HepG2 (cell line): ENCODE results near the gene C1orf74. TPM values are rescaled to one million over a fixed set of nuclear protein-coding genes. Genes with fewer than 3 reads are reported as not detected.

ENCODE experiments used
- ATAC-seq: fragments of 200-7000 bp; cut with Tn5 transposase; 3 replicates; pipeline ENCODE4 v1.9.1; 2020; ENCODE audit warnings: mild to moderate bottlenecking, moderate library complexity
- BruUV-seq: library from RNA; stranded (reverse); fragments of 400-500 nt; replicated peaks from 2 replicates; lab custom pipeline; 2021; lab: Mats Ljungman, UMichigan
- CTCF ChIA-PET: fragments of 300-600 bp; formaldehyde crosslinking; extraction: SDS; loops from one replicate; lab custom pipeline; 2021; ENCODE audit warnings: low total read pairs, inconsistent platforms, low intra/inter-chr PET ratio; lab: Yijun Ruan, JAX
- POLR2A ChIA-PET: fragments of 350-600 bp; sonication (Branson Sonifier 250); formaldehyde crosslinking; loops from one replicate; lab custom pipeline; 2020; ENCODE audit warnings: antibody characterized with exemption, inconsistent platforms; lab: Yijun Ruan, JAX
- DNase-seq: peaks from one replicate; pipeline ENCODE4 v3.0.0-alpha.2; 2015; ENCODE audit warnings: low spot score
- FAIRE-seq: peaks from 3 replicates; lab custom pipeline; 2011; peaks lifted over from hg19 to GRCh38; lab: Jason Lieb, UNC
- H2AFZ ChIP-seq: one replicate; pipeline ENCODE4 v1.6.1; 2011; ENCODE audit warnings: low read length, inconsistent platforms
- H3K27ac ChIP-seq: fragments of 300-600 bp; 3 replicates; pipeline ENCODE4 v1.8.0; 2011; ENCODE audit warnings: mixed run types, mild to moderate bottlenecking, mixed read lengths, low read length, inconsistent platforms; ENCODE audit not compliant: insufficient read depth; ENCODE audit errors: extremely low read length
- H3K27me3 ChIP-seq, 2 experiments: fragments of 200-600 bp in 1 of 2; 2 replicates in 1 of 2; 3 replicates in 1 of 2; pipeline versions ENCODE4 v1.6.0 to v1.8.0; 2011; ENCODE audit warnings: low read length in 2 of 2, mild to moderate bottlenecking in 2 of 2, moderate library complexity in 2 of 2, inconsistent platforms in 1 of 2; ENCODE audit not compliant: insufficient read depth in 2 of 2, control insufficient read depth in 1 of 2
- H3K36me3 ChIP-seq, 2 experiments: fragments of 200-600 bp in 1 of 2; replicated peaks in 1 of 2; 2 replicates in 1 of 2; 3 replicates in 1 of 2; pipeline versions ENCODE4 v1.5.1 to v1.8.0; 2011; ENCODE audit warnings: low read length in 2 of 2, inconsistent platforms in 1 of 2; ENCODE audit not compliant: insufficient read depth in 2 of 2, control insufficient read depth in 1 of 2
- H3K4me1 ChIP-seq: 2 replicates; pipeline ENCODE4 v1.5.1; 2012; ENCODE audit warnings: low read length, inconsistent platforms; ENCODE audit not compliant: insufficient read depth
- H3K4me2 ChIP-seq: 2 replicates; pipeline ENCODE4 v1.6.0; 2011; ENCODE audit warnings: low read depth, low read length, inconsistent platforms
- H3K4me3 ChIP-seq, 3 experiments: fragments of 200-600 bp in 1 of 3; sonication (generic), shearing (Covaris generic) in 1 of 3; replicated peaks in 1 of 3; 2 replicates each; pipeline ENCODE4 v1.5.1; 2011 to 2016; ENCODE audit warnings: low read length in 3 of 3, inconsistent platforms in 2 of 3, low read depth in 2 of 3, mild to moderate bottlenecking in 2 of 3, control low read depth in 1 of 3, mixed read lengths in 1 of 3; ENCODE audit not compliant: insufficient read depth in 1 of 3
- H3K79me2 ChIP-seq: one replicate; pipeline ENCODE4 v1.6.1; 2011; ENCODE audit warnings: low read length, inconsistent platforms; ENCODE audit not compliant: insufficient read depth
- H3K9ac ChIP-seq: 2 replicates; pipeline ENCODE4 v1.6.0; 2011; ENCODE audit warnings: mild to moderate bottlenecking, low read depth, low read length, inconsistent platforms; ENCODE audit not compliant: insufficient read depth
- H3K9me3 ChIP-seq: 2 replicates; pipeline ENCODE4 v1.5.1; 2012; ENCODE audit warnings: mild to moderate bottlenecking, low read length
- H4K20me1 ChIP-seq: 2 replicates; pipeline ENCODE4 v1.6.0; 2011; ENCODE audit warnings: inconsistent platforms, mild to moderate bottlenecking, low read length, moderate library complexity; ENCODE audit not compliant: insufficient read depth
- CEBPG ChIP-seq: IDR thresholded peaks from 2 replicates; pipeline ENCODE4 v1.6.1; 2016
- CEBPZ ChIP-seq: IDR thresholded peaks from 2 replicates; pipeline ENCODE4 v1.6.1; 2012; ENCODE audit warnings: low read length, improper control_type of control experiment
- HES4 ChIP-seq: sonication (generic); formaldehyde crosslinking; IDR thresholded peaks from 2 replicates; pipeline ENCODE4 v1.9.0; 2021; ENCODE audit warnings: mild to moderate bottlenecking, missing genetic modification reagents, borderline replicate concordance
- HOXA9 ChIP-seq: sonication (generic); formaldehyde crosslinking; IDR thresholded peaks from 2 replicates; pipeline ENCODE4 v1.8.1; 2022; ENCODE audit warnings: missing genetic modification reagents, mild to moderate bottlenecking, moderate library complexity, borderline replicate concordance
- IKZF5 ChIP-seq: IDR thresholded peaks from 2 replicates; pipeline ENCODE4 v1.6.1; 2018; ENCODE audit warnings: missing genetic modification reagents, mild to moderate bottlenecking, missing compliant biosample characterization
- SALL2 ChIP-seq: sonication (generic); formaldehyde crosslinking; IDR thresholded peaks from 2 replicates; pipeline ENCODE4 v1.8.1; 2023; ENCODE audit warnings: mild to moderate bottlenecking, missing genetic modification reagents, inconsistent platforms
- SP140L ChIP-seq: sonication (generic); formaldehyde crosslinking; IDR thresholded peaks from 2 replicates; pipeline ENCODE4 v1.4.0; 2020; ENCODE audit warnings: missing genetic modification reagents, borderline replicate concordance
- YY1 ChIP-seq: IDR thresholded peaks from 2 replicates; pipeline ENCODE4 v1.6.1; 2011; ENCODE audit warnings: low read length, low read depth, moderate library complexity, mild to moderate bottlenecking; ENCODE audit not compliant: insufficient read depth, insufficient replicate concordance
- ZNF605 ChIP-seq: sonication (generic); formaldehyde crosslinking; IDR thresholded peaks from 2 replicates; pipeline ENCODE4 v1.8.0; 2022; ENCODE audit warnings: mild to moderate bottlenecking, missing genetic modification reagents
- WGBS: methylation state at CpG from one replicate; pipeline ENCODE4 v1.1.6; 2017; ENCODE audit warnings: low lambda C conversion rate; 5-methylcytosine and 5-hydroxymethylcytosine counted together
- in situ Hi-C: cut with HindIII; loops from 2 replicates; pipeline ENCODE4 v1.10.0; 2017; ENCODE audit warnings: low pct_unique_long_range_greater_than_20kb; ENCODE audit not compliant: extremely low pct_ligation_motif_present
- intact Hi-C: fragments of 100-400 bp; cut with micrococcal nuclease; formaldehyde crosslinking; loops from one replicate; pipeline ENCODE4 v1.10.0; 2022; ENCODE audit not compliant: unreplicated experiment
- polyA plus RNA-seq, 8 experiments: library from polyadenylated mRNA; depleted of rRNA in 3 of 8; stranded (reverse) in 7 of 8; unstranded in 1 of 8; fragments of >200 nt; fragmentation: Illumina TruSeq in 4 of 8; extraction: Trizol in 4 of 8; gene quantifications; 2 replicates each; pipeline versions ENCODE4 v1.2.1 to v1.2.3, GENCODE V29; 2011 to 2016; ENCODE audit warnings: low read depth in 4 of 8, missing spikeins in 1 of 8, mixed read lengths in 1 of 8; ENCODE audit not compliant: insufficient read depth in 1 of 8
- total RNA-seq, 5 experiments: library from RNA; depleted of rRNA; stranded (reverse); fragments of >200 nt; fragmentation: Illumina TruSeq; extraction: Trizol; gene quantifications; 2 replicates each; pipeline ENCODE4 v1.2.3, GENCODE V29; 2016; ENCODE audit warnings: low read depth in 1 of 5
- TF ChIP-seq, protein P1 (sequence below): sonication (generic); formaldehyde crosslinking; IDR thresholded peaks from 2 replicates; pipeline ENCODE4 v1.4.0; 2020; ENCODE audit warnings: mild to moderate bottlenecking, missing genetic modification reagents

C1orf74 gene
- total and polyA plus RNA-seq, 2 of the 13 experiments (the other 11 are each of a cell fraction or from before 2014, with no cell fraction given): 0.33 to 0.71 TPM

GRCh38 chr1:209759829-209760359 lies 24.5 kb downstream of the C1orf74 start (continued):
- TF ChIP-seq, protein P1, sequence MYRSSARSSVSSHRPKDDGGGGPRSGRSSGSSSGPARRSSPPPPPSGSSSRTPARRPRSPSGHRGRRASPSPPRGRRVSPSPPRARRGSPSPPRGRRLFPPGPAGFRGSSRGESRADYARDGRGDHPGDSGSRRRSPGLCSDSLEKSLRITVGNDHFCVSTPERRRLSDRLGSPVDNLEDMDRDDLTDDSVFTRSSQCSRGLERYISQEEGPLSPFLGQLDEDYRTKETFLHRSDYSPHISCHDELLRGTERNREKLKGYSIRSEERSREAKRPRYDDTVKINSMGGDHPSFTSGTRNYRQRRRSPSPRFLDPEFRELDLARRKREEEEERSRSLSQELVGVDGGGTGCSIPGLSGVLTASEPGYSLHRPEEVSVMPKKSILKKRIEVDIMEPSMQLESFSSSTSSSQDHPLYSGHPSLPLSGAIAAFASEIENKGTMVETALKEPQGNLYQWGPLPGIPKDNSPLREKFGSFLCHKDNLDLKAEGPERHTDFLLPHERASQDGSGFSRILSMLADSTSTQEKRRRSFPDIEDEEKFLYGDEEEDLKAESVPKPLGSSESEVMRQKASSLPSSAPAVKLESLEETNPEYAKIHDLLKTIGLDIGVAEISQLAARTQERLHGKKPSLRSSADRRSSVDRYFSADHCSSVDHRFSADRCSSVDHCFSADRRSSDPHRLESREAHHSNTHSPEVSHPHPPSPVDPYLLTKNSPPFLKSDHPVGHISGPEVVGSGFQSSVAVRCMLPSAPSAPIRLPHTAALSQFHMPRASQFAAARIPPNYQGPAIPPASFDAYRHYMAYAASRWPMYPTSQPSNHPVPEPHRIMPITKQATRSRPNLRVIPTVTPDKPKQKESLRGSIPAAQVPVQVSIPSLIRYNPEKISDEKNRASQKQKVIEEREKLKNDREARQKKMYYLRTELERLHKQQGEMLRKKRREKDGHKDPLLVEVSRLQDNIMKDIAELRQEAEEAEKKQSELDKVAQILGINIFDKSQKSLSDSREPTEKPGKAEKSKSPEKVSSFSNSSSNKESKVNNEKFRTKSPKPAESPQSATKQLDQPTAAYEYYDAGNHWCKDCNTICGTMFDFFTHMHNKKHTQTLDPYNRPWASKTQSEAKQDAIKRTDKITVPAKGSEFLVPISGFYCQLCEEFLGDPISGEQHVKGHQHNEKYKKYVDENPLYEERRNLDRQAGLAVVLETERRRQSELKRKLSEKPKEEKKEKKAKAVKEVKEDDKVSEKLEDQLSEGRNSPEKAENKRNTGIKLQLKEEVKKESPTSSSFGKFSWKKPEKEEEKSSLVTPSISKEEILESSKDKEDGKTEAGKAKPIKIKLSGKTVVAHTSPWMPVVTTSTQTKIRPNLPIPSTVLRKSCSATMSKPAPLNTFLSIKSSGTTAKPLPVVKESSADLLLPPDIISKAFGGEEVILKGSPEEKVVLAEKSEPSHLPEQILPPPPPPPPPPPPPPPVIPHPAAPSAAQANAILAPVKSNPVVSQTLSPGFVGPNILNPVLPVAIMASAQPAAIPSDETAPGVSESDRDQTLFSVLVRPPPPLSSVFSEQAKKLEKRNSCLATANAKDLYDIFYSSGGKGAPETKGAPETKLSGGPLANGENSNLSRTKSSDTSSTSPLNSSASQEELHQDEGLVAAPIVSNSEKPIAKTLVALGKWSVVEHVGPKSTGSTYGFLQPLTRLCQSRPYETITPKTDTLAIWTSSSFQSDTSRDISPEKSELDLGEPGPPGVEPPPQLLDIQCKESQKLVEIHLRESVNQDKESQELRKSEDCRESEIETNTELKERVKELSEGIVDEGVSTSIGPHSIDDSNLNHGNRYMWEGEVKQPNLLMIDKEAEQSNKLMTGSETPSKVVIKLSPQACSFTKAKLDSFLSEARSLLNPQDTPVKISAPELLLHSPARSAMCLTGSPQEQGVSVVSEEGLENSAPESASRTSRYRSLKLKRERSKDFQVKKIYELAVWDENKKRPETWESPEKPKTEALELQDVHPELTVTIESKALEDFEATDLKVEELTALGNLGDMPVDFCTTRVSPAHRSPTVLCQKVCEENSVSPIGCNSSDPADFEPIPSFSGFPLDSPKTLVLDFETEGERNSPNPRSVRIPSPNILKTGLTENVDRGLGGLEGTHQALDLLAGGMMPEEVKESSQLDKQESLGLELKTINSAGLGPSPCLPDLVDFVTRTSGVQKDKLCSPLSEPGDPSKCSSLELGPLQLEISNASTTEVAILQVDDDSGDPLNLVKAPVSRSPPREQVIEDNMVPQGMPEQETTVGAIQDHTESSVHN (CRISPR knock-in tag): no peak
- no peak for TF ChIP-seq YY1

- Histone ChIP-seq H3K27ac (no peak overlapping the region), H3K4me2 (no peak overlapping the region), H3K79me2 (no peaks in the 10 kb centered on the region), H3K9ac (no peak overlapping the region), H3K27me3 (no peaks in the 10 kb centered on the region; a peak in 1 of 5 replicates), H3K4me1 (no peaks in the 10 kb centered on the region), H3K4me3 (no peak overlapping the region), H4K20me1 (no peaks in the 10 kb centered on the region), H2AFZ (no peak overlapping the region), H3K9me3 (no peaks in the 10 kb centered on the region), H3K36me3 (no peaks in the 10 kb centered on the region)
- WGBS: 4% methylated on average over 3 of the region's 3 CpGs
- ATAC-seq (no peak), FAIRE-seq (no peak), DNase-seq (no peak)
- intact Hi-C loops: no loop called here
- ChIA-PET POLR2A (no interaction called here), CTCF (no interaction called here)
- no TSS peak for BruUV-seq
- in situ Hi-C loops: no loop called here
- TF ChIP-seq CEBPZ (no peak), ZNF605 (no peak), IKZF5 (CRISPR knock-in tag) (no peak), SP140L (CRISPR knock-in tag) (no peak), SALL2 (no peak), HOXA9 (no peak), CEBPG (CRISPR knock-in tag) (no peak), HES4 (no peak)
Measured at GRCh38 chr1:209758400-209758799, 26.0 kb downstream of the C1orf74 start.
